ENCODE data around the gene ZNF253.

GRCh38 chr19:19877724-19878123 lies 12.0 kb downstream of the ZNF253 start:
- TF ChIP-seq CTCF (IDR thresholded peaks at IDR 0.05; ENCODE audit: low read length) (no peak), EZH2 (optimal IDR thresholded peaks at IDR 0.05; ENCODE audit: low read depth, low read length) (no peak)
